OCI-LY3 (cell line): Measurements from ENCODE around the gene PLG.
"Not testable (repeated sequence)": the region's sequence is repeated elsewhere in the genome, so short reads cannot be mapped to it uniquely, and the experiment has no call there.

Source experiments
- H2AFZ ChIP-seq: fragments of 200-600, 300-600 bp; shearing (Covaris generic); 2 replicates; pipeline ENCODE4 v1.6.0; 2014; ENCODE audit warnings: antibody characterized with exemption, low read depth, low read length
- H3K27ac ChIP-seq: fragments of 200-600, 300-600 bp; sonication (generic); 2 replicates; pipeline ENCODE4 v1.5.1; 2014; ENCODE audit warnings: mild to moderate bottlenecking, low read length, moderate library complexity, mixed read lengths
- H3K27me3 ChIP-seq: fragments of 200-600, 300-600 bp; sonication (generic); 2 replicates; pipeline ENCODE4 v1.6.1; 2014; ENCODE audit warnings: low read depth, low read length, mixed read lengths
- H3K36me3 ChIP-seq: fragments of 200-600, 300-600 bp; sonication (generic); replicated peaks from 2 replicates; pipeline ENCODE3; 2014; ENCODE audit warnings: low read depth, low read length, mixed read lengths
- H3K4me1 ChIP-seq: fragments of 300-600, 200-600 bp; sonication (generic); 2 replicates; pipeline ENCODE4 v1.6.1; 2014; ENCODE audit warnings: low read length, mixed read lengths
- H3K4me2 ChIP-seq: fragments of 200-600, 300-600 bp; sonication (generic); 2 replicates; pipeline ENCODE4 v1.6.1; 2014; ENCODE audit warnings: low read length, mixed read lengths
- H3K4me3 ChIP-seq: fragments of 300-600, 200-600 bp; sonication (generic); 2 replicates; pipeline ENCODE4 v1.5.1; 2014; ENCODE audit warnings: antibody characterized with exemption, mild to moderate bottlenecking, low read length, moderate library complexity
- H3K79me2 ChIP-seq: fragments of 300-600, 200-600 bp; shearing (Covaris generic); 2 replicates; pipeline ENCODE4 v1.6.1; 2014; ENCODE audit warnings: mild to moderate bottlenecking, low read length, mixed read lengths
- H3K9ac ChIP-seq: fragments of 300-600, 200-600 bp; shearing (Covaris generic); 2 replicates; pipeline ENCODE4 v1.6.0; 2014; ENCODE audit warnings: mild to moderate bottlenecking, low read length, moderate library complexity
- H3K9me3 ChIP-seq: fragments of 200-600, 300-600 bp; shearing (Covaris generic); 2 replicates; pipeline ENCODE4 v1.6.1; 2014; ENCODE audit warnings: low read length, mixed read lengths; ENCODE audit not compliant: insufficient read depth
- H4K20me1 ChIP-seq: fragments of 200-600, 300-600 bp; sonication (generic); 2 replicates; pipeline ENCODE4 v1.6.1; 2016; ENCODE audit warnings: low read length, mixed read lengths; ENCODE audit not compliant: insufficient read depth
- EZH2phosphoT487 ChIP-seq: fragments of 200-600 bp; shearing (Covaris generic); IDR thresholded peaks from 2 replicates; pipeline ENCODE4 v1.6.1; 2018; ENCODE audit warnings: antibody characterized with exemption, mixed run types, low read depth
- TF ChIP-seq, protein P1 (sequence below): fragments of 200-600, 300-600 bp; sonication (generic); IDR thresholded peaks from 2 replicates; pipeline ENCODE4 v1.5.1; 2014; ENCODE audit warnings: antibody characterized with exemption, low read length, low read depth

PLG gene

DNA sequence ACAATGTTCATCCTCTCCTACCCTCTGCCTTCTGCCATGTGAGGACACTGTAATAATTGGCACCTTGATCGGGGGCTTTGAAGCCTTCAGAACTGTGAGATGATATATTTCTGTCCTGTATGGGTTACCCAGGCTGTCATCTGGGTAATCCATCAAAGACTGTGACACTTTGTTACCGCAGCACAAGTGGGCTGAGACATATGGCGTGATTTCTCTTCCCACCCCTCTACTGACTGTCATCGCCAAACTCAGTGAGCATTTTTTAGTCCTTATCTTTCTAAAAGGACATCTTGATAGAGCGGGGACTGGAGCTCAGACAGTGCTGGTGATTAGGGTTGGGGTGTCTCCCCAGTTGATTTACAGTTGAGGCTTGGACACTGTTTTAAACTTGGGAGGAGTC is 10.4 kb upstream of the PLG start:
- no peaks in the 10 kb centered on the region for H3K4me1 ChIP-seq
- TF ChIP-seq, protein P1, sequence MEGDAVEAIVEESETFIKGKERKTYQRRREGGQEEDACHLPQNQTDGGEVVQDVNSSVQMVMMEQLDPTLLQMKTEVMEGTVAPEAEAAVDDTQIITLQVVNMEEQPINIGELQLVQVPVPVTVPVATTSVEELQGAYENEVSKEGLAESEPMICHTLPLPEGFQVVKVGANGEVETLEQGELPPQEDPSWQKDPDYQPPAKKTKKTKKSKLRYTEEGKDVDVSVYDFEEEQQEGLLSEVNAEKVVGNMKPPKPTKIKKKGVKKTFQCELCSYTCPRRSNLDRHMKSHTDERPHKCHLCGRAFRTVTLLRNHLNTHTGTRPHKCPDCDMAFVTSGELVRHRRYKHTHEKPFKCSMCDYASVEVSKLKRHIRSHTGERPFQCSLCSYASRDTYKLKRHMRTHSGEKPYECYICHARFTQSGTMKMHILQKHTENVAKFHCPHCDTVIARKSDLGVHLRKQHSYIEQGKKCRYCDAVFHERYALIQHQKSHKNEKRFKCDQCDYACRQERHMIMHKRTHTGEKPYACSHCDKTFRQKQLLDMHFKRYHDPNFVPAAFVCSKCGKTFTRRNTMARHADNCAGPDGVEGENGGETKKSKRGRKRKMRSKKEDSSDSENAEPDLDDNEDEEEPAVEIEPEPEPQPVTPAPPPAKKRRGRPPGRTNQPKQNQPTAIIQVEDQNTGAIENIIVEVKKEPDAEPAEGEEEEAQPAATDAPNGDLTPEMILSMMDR, result no peak
- TF ChIP-seq EZH2phosphoT487, result no peak
- no peaks in the 10 kb centered on the region for H4K20me1 ChIP-seq
- no peaks in the 10 kb centered on the region for H3K79me2 ChIP-seq
- H3K9ac ChIP-seq, result no peak overlapping the region
- H3K36me3 ChIP-seq, result no peaks in the 10 kb centered on the region
- H3K9me3 ChIP-seq, result no peaks in the 10 kb centered on the region
- no peak overlapping the region for H3K4me2 ChIP-seq
- H3K4me3 ChIP-seq, result no peak overlapping the region
- H3K27ac ChIP-seq, result no peak overlapping the region
- no peaks in the 10 kb centered on the region for H3K27me3 ChIP-seq
- H2AFZ ChIP-seq, result no peak overlapping the region

GRCh38 chr6:160692369-160692959 is 9.6 kb upstream of the PLG start:
- Histone ChIP-seq H2AFZ (no peak overlapping the region), H3K27me3 (no peaks in the 10 kb centered on the region), H3K4me2 (no peak overlapping the region), H3K27ac (no peak overlapping the region), H3K36me3 (no peaks in the 10 kb centered on the region), H3K4me1 (no peaks in the 10 kb centered on the region), H3K4me3 (no peak overlapping the region), H4K20me1 (no peaks in the 10 kb centered on the region), H3K9me3 (no peaks in the 10 kb centered on the region), H3K9ac (no peak overlapping the region), H3K79me2 (no peaks in the 10 kb centered on the region)
- TF ChIP-seq, protein P1, result peak; percentile 30
- no peak for TF ChIP-seq EZH2phosphoT487

DNA sequence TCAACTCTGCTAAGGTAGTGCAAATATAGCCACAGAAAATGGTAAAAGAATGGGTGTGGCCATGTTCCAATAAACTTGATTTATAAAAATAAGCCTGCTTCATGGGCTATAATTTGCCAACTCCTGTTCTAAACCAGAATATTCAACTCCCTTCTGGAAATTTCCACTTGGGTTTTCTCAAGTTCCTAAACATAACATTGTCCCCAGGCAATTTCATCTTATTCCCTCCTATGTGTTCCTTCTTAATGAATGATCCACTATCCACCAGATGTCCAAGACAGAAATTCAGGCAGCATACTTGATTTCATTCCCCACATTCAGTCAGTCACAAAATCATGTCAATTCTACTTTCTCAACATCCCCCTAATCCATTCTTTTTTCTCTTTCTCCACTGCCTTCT is 7.0 kb upstream of the PLG start:
- not testable (repeated sequence) for H3K9ac ChIP-seq, H3K36me3 ChIP-seq, H3K9me3 ChIP-seq, H3K4me1 ChIP-seq, H3K4me2 ChIP-seq, H3K27me3 ChIP-seq, H3K79me2 ChIP-seq, H3K4me3 ChIP-seq, H2AFZ ChIP-seq, H4K20me1 ChIP-seq, H3K27ac ChIP-seq

DNA sequence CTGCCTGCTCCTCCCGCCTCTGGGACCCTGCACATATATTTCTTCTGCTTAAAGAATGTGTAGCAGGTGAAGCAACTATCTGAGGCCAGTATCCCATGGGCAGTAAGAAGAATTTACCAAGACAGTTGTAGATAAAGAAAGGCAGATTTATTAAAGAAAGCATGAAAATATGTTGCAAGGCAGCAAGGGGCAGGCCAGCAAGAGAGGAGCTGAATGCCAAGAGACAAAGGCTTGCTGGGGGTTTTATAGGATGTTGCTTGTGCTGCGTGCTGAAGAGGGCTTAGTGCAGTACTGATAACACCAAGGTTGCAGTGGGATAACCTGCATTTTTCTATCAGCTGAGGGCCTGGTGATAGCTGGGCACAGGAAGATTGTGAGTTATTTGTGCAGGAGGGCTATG is 6.4 kb upstream of the PLG start:
- not testable (repeated sequence) for H3K27me3 ChIP-seq, H3K4me3 ChIP-seq, H3K36me3 ChIP-seq, H2AFZ ChIP-seq, H3K79me2 ChIP-seq, H3K4me1 ChIP-seq, H4K20me1 ChIP-seq, H3K9ac ChIP-seq, H3K4me2 ChIP-seq, H3K27ac ChIP-seq, H3K9me3 ChIP-seq

DNA sequence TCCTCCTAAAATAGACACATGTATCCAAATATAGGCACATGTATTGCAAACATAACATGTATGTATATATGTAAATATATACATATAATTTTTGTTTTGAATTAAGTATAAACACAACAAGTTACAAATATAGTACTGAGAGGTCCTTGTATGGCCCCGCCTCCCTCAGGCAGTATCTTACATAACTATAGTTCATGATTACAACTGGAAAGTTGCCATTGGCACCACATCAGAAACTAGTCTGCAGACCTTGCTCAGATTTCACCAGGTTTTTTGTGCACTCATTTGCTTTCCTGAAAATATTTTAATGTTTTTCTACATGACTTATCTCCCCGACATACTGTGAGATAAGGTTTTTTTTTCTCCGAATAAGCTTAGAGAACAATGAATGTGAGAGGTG is 5.2 kb upstream of the PLG start:
- H3K4me2 ChIP-seq, H3K4me3 ChIP-seq, H2AFZ ChIP-seq, H3K4me1 ChIP-seq, H3K9ac ChIP-seq, H3K27me3 ChIP-seq, H3K79me2 ChIP-seq, H3K9me3 ChIP-seq, H4K20me1 ChIP-seq, H3K27ac ChIP-seq, H3K36me3 ChIP-seq: not testable (repeated sequence)
